Heart right ventricle (tissue), 16 donors: ENCODE data around the gene GPRC5A. TPM values are rescaled to one million over a fixed set of nuclear protein-coding genes. Genes with fewer than 3 reads are reported as not detected.

Source experiments
- ATAC-seq, 8 donors: fragments of 200-7000 bp; cut with Tn5 transposase; one replicate each; pipeline ENCODE4 v1.9.1; 2020; ENCODE audit warnings: mild to moderate bottlenecking in 8 of 8, moderate library complexity in 8 of 8, moderate number of reproducible peaks in 1 of 8
- DNase-seq, 2 donors: peaks; one replicate each; pipeline ENCODE4 v3.0.0-alpha.2; 2020
- H3K27ac ChIP-seq, 10 donors: fragments of 200-600 bp; sonication (generic) in 2 of 10; one replicate each; pipeline versions ENCODE4 v1.5.0 to v1.8.0; 2020 to 2022; ENCODE audit warnings: mild to moderate bottlenecking in 3 of 10
- H3K27me3 ChIP-seq, 7 donors: fragments of 200-600 bp; one replicate each; pipeline ENCODE4 v1.8.0; 2021 to 2022; ENCODE audit warnings: mild to moderate bottlenecking in 2 of 7
- H3K36me3 ChIP-seq, 9 donors: fragments of 200-600 bp; sonication (generic) in 1 of 9; one replicate each; pipeline versions ENCODE4 v1.5.0 to v1.8.0; 2020 to 2022; ENCODE audit warnings: mild to moderate bottlenecking in 2 of 9
- H3K4me1 ChIP-seq, 9 donors: fragments of 200-600 bp; sonication (generic) in 1 of 9; one replicate each; pipeline versions ENCODE4 v1.5.0 to v1.8.0; 2020 to 2022; ENCODE audit warnings: mild to moderate bottlenecking in 4 of 9
- H3K4me3 ChIP-seq, 10 donors: fragments of 200-600 bp; sonication (generic) in 2 of 10; one replicate each; pipeline versions ENCODE4 v1.5.0 to v1.8.0; 2020 to 2022; ENCODE audit warnings: mild to moderate bottlenecking in 7 of 10, moderate library complexity in 2 of 10
- H3K9me3 ChIP-seq, 11 donors: fragments of 200-600 bp in 10 of 11; sonication (generic) in 2 of 11; one replicate each; pipeline versions ENCODE4 v1.5.0 to v1.8.0; 2013 to 2022; ENCODE audit warnings: mild to moderate bottlenecking in 2 of 11, control low read depth in 1 of 11, moderate library complexity in 1 of 11
- WGBS, 2 donors: extraction: QIAGEN DNeasy Blood & Tissue Kit; methylation state at CpG; one replicate each; pipeline ENCODE4 v1.1.7; 2013; ENCODE audit warnings: inconsistent platforms in 1 of 2; 5-methylcytosine and 5-hydroxymethylcytosine counted together
- intact Hi-C, 10 donors: fragments of 100-400 bp; cut with DNase I; formaldehyde crosslinking; loops; one replicate each; pipeline versions ENCODE4 v1.11.1 to v1.14.2; 2022
- polyA plus RNA-seq, 2 donors: library from polyadenylated mRNA; stranded (reverse); fragments of 200-250 nt; gene quantifications; one replicate each; pipeline ENCODE4 v1.2.3, GENCODE V29; 2013
- total RNA-seq, 10 donors: library from RNA; stranded (reverse); fragmentation: NEBNext Ultra II Directional in 3 of 10; extraction: Animal tissue kit (Norgen Biotek cat#: 25700) in 3 of 10; gene quantifications; one replicate each; pipeline versions ENCODE4 v1.2.1 to v1.2.4, GENCODE V29; 2021 to 2023
- TF ChIP-seq, protein P1 (sequence below), 9 donors: fragments of 200-600 bp; sonication (generic) in 2 of 9; IDR thresholded peaks; one replicate each; pipeline versions ENCODE4 v1.5.0 to v1.8.0; 2021 to 2022; ENCODE audit warnings: antibody characterized with exemption in 9 of 9, mild to moderate bottlenecking in 5 of 9, moderate library complexity in 1 of 9
- donor health status: Arrhythmogenic right ventricular cardiomyopathy.
- donor health status: ischemic (EF 13 %, LVEDD 7.1; RV severe dilation, severe dysfunction).
- donor health status: healthy with polysubstance abuse.
- donor health status: DM: no; HTN: yes; CAD: no.
- donor health status: DM: no; HTN: no; CAD: no.
- donor health status: ischemic (EF 25% LVEDD 6.9; RV normal size, moderate dysfunction).
- donor health status: ischemic (EF 25% LVEDD 5.7; RV mildly dilated, moderate dysfunction).
- donor health status: healthy.
- donor health status: DM: yes; HTN: yes; CAD: no.
- donor health status: Ischemic cardiomyopathy.
- donor health status: ischemic (EF 35%, LVEDD 5.7; RV mildly dilated, moderate dysfunction).
- donor health status: nonischemic (EF 11% LVEDD 7.7; RV severe dilation, severe dysfunction).
- donor health status: DM: yes; HTN: yes; CAD: no.
- donor health status: PGD.
- donor health status: ischemic (EF 29% LVEDD 5.4; RV normal size, mild dysfunction).
- donor health status: nonischemic (EF 23%, LVEDD 6.1; RV moderate dilation, normal function).

Gene GPRC5A
- total and polyA plus RNA-seq, 12 donors = 0.26 to 4.5 (median 0.88) TPM

- Histone ChIP-seq H3K27ac (no peak overlapping the region), H3K4me3 (no peak overlapping the region), H3K27me3 (no peaks in the 10 kb centered on the region), H3K9me3 (no peaks in the 10 kb centered on the region), H3K36me3 (no peaks in the 10 kb centered on the region), H3K4me1 (peaks cover 0 to 10% (median 0%) of the 10 kb centered on the region in 9 donors)
- WGBS, 2 donors = 86 to 87% methylated on average over 5 of the region's 5 CpGs
- intact Hi-C loops = no loop called here
- TF ChIP-seq, protein P1, sequence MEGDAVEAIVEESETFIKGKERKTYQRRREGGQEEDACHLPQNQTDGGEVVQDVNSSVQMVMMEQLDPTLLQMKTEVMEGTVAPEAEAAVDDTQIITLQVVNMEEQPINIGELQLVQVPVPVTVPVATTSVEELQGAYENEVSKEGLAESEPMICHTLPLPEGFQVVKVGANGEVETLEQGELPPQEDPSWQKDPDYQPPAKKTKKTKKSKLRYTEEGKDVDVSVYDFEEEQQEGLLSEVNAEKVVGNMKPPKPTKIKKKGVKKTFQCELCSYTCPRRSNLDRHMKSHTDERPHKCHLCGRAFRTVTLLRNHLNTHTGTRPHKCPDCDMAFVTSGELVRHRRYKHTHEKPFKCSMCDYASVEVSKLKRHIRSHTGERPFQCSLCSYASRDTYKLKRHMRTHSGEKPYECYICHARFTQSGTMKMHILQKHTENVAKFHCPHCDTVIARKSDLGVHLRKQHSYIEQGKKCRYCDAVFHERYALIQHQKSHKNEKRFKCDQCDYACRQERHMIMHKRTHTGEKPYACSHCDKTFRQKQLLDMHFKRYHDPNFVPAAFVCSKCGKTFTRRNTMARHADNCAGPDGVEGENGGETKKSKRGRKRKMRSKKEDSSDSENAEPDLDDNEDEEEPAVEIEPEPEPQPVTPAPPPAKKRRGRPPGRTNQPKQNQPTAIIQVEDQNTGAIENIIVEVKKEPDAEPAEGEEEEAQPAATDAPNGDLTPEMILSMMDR (IDR thresholded peaks at IDR 0.05) = no peak
- no peak for ATAC-seq
- DNase-seq = no peak
Observed at GRCh38 chr12:12877153-12877768, 14.1 kb upstream of the GPRC5A start.

- WGBS, 2 donors = 83 to 86% methylated on average over 9 of the region's 9 CpGs
- H3K9me3 ChIP-seq = no peaks in the 10 kb centered on the region
- peaks cover 0 to 7% (median 0%) of the 10 kb centered on the region in 9 donors for H3K4me1 ChIP-seq
- no peaks in the 10 kb centered on the region for H3K36me3 ChIP-seq
- no peak overlapping the region for H3K4me3 ChIP-seq
- DNase-seq (no peak), ATAC-seq (no peak)
- no peaks in the 10 kb centered on the region for H3K27me3 ChIP-seq
- TF ChIP-seq, protein P1 (IDR thresholded peaks at IDR 0.05) = no peak
- intact Hi-C loops = no loop called here
- no peak overlapping the region for H3K27ac ChIP-seq
Observed at GRCh38 chr12:12877781-12878455, 13.4 kb upstream of the GPRC5A start.

DNA sequence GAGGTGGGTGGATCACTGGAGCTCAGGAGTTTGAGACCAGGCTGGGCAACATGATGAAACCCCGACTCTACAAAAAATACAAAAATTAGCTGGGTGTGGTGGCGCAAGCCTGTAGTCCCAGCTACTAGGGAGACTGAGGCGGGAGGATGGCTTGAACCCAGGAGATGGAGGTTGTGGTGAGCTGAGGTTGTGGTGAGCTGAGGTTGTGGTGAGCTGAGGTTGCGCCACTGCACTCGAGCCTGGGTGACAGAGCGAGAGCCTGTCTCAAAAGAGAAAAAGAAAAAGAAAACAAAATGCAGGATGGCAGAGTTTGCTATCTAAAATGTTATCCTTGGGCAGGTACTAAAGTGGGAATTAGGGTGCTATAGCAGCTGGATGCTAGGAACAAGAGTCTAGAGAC lies 10.8 kb upstream of the GPRC5A start:
- 82 to 92% methylated on average over 6 of the region's 6 CpGs for WGBS, 2 donors
- H3K36me3 ChIP-seq = no peaks in the 10 kb centered on the region
- H3K27me3 ChIP-seq = no peaks in the 10 kb centered on the region
- TF ChIP-seq, protein P1 (IDR thresholded peaks at IDR 0.05) = no peak
- H3K4me3 ChIP-seq = no peak overlapping the region
- ATAC-seq = no peak
- no peak overlapping the region for H3K27ac ChIP-seq
- no peaks in the 10 kb centered on the region for H3K9me3 ChIP-seq
- no peak for DNase-seq
- intact Hi-C loops = no loop called here
- H3K4me1 ChIP-seq = no peaks in the 10 kb centered on the region

GRCh38 chr12:12881151-12881909 lies 10.0 kb upstream of the GPRC5A start:
- Histone ChIP-seq H3K27ac (no peak overlapping the region), H3K36me3 (no peaks in the 10 kb centered on the region), H3K4me3 (no peak overlapping the region), H3K4me1 (no peaks in the 10 kb centered on the region), H3K27me3 (no peaks in the 10 kb centered on the region), H3K9me3 (no peaks in the 10 kb centered on the region)
- ATAC-seq (no peak), DNase-seq (no peak)
- intact Hi-C loops = no loop called here
- WGBS, 2 donors = 77 to 81% methylated on average over 11 of the region's 11 CpGs
- TF ChIP-seq, protein P1 (IDR thresholded peaks at IDR 0.05) = no peak
